ENCODE measurements around the gene SLC35B2.

SLC35B2 gene

DNA sequence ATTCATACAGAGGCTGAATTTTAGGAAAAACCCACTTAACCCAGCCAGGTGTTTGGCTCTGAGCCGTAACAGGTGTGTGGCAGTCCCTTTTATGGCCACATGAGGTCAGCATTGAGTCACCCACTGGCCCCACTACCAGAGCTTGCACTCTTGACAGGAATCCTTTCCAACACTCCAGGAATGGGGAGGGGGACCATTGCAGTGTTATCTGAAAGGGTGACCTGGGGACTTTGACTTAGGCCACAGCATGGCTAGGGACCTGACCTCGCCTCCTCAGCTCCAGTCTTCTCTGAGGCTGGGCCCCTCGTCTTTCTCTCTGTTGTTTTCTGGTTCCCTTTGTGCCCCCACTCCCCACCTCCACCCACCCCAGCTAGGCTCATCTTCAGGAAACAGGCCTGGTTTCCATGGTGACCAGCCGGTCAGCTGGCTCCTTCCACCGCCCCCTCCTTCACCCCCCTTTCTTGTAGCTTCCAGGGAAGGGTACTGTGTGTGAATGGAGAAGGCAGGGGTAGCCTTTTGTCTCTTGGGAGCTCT, 10.8 kb upstream of the SLC35B2 start:
- peak; percentile 64 for DNase-seq (ENCODE audit: low spot score)

- no peak for DNase-seq (ENCODE audit: low spot score)
These were observed 9.9 kb upstream of the SLC35B2 start for GRCh38 chr6:44267252-44267651.

DNA sequence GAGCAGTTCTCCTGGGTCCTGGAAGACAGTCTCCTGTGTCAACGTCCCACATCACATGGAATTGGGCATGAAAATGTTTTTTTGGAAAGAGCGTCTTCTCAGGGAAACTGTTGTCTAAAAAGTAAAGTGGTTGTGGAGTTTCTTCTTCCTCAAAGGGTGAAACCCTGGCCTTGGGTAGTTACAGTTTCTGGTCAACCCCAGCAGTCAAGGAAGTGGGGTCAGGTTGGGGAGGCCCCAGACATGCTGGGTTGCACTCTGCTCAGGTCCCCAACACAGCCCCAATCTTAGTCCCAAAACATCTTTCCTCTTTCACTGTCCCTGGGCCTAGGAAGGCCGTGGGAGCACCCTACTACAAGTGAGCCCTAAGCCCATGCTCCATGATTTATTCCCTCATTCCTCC, 9.0 kb upstream of the SLC35B2 start:
- DNase-seq (ENCODE audit: low spot score): no peak

DNA sequence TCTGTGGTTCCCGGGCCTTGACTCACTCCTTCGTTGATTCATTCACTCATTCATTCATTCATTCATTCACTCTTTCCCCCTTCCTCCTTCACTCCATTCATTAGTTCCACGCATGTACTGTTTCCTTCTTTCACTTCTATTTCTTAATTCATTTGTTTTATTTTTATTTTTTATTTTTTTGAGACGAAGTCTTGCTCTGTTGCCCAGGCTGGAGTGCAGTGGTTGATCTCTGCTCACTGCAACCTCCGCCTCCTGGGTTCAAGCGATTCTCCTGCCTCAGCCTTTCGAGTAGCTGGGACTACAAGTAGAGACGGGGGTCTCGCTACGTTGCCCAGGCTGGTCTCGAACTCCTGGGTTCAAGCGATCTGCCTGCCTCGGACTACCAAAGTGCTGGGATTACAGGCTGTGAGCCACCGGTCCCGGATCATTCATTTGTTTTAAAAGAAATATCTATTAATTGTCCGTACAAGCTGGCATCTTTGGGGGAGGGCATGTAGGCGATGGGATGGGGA, 8.4 kb upstream of the SLC35B2 start:
- DNase-seq (ENCODE audit: low spot score): no peak

GRCh38 chr6:44265007-44265721, 7.8 kb upstream of the SLC35B2 start, which contains the start of gene NFKBIE:
TSS of gene NFKBIE (minus strand) at chr6:44265551. CDS start at chr6:44265346, 205 bp downstream.
- DNase-seq (ENCODE audit: low spot score): peak; percentile 98

GRCh38 chr6:44264154-44265006, 7.1 kb upstream of the SLC35B2 start:
- no peak for DNase-seq (ENCODE audit: low spot score)

- DNase-seq (ENCODE audit: low spot score): no peak
These were observed 6.2 kb upstream of the SLC35B2 start for GRCh38 chr6:44263354-44264100.

GRCh38 chr6:44262467-44263353, 5.4 kb upstream of the SLC35B2 start:
- no peak for DNase-seq (ENCODE audit: low spot score)

GRCh38 chr6:44261581-44261980, 4.3 kb upstream of the SLC35B2 start:
- DNase-seq (ENCODE audit: low spot score): no peak

DNA sequence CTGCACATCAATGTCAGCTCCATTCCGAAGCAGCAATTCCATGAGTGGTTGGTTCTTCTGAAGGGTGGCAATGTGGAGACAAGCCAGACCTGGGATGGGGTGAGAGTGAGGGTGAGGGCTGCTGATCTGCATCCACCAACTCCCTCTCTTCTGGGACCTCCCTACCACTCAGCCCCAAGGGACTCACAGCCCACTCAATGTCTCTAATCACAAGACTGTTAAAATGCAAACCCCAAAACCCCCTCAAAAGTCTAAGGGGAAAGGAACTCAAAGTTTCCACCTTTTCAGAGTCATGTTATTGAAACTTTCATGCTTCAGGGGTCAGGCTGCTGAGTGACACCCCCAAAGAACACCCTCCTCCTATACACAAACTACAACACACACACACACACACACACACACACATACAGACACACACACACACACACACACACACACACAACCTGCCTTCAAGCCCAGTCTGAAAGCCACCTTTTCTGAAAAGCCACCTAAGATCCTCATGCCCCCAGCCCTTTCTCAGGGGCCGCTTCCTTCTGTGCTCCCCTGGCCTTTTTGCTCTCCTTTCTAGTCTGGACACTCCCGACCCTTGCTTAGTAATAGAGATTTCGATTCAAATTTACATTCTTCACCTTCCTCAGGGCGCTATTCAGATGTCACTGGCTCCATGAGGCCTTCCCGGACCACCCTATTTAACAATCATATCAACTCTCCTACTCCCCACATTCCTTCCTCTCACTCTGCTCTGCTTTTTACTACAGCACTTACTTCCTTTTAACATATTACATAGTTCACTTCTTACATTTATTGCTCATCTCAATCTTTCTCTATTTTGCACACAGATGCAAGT, 3.3 kb upstream of the SLC35B2 start:
- DNase-seq (ENCODE audit: low spot score): no peak

- no peak for DNase-seq (ENCODE audit: low spot score)
These were observed 2.7 kb upstream of the SLC35B2 start for GRCh38 chr6:44260011-44260410.

DNA sequence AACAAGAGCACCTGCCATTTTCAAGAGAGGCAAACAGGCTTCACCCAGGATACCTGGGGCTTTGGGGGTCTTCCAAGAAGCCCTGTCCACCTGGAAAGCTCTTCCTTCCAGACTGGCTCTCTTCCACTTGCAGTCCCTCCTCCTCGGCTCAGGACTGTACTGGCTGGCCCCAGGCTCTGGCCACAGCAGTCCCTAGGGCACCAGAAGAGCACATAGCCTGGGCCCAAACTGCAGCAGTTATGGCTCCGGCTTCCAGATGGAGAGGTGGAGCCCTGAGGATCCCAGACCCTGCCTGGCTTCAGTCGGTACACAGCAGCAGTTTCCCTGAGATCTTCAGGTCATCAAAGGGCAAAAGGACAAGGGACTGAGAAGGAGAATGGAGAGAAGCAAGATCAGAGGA, 1.6 kb upstream of the SLC35B2 start:
- no peak for DNase-seq (ENCODE audit: low spot score)

DNA sequence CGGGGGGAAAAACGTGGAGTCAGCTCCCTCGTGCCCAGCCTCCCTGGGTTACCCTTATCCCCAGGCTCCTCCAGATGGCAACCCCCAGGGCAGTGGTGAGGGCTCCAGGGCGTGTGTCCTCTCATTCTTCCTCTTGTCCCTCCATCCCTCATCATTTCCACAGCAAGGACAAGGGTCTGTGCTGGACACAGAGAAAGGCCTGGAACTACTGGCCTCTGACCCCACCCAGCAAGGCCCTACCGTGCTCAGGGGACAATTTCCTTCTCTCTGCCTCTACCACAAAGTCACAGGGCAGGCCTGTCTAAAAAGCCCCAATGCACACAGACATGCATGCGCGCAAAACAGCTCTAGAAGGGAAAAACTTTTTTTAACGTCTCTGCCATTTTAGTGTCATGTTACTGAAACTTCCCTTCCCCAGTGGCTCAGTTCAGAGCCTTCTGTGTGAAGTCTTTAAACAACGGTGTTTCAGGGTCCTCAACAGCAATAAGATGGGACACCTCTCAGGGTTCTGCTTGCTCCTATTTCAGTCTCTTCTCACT, 1.1 kb upstream of the SLC35B2 start:
- no peak for DNase-seq (ENCODE audit: low spot score)

- no peak for DNase-seq (ENCODE audit: low spot score)
These were observed 511 bp upstream of the SLC35B2 start for GRCh38 chr6:44257753-44258324.

GRCh38 chr6:44256775-44257024, 628 bp downstream of the SLC35B2 start:
- peak; percentile 64 for DNase-seq (ENCODE audit: low spot score)

- no peak for DNase-seq (ENCODE audit: low spot score)
These were observed 1.2 kb downstream of the SLC35B2 start for GRCh38 chr6:44255871-44256774.

- DNase-seq (ENCODE audit: low spot score): no peak
These were observed 2.1 kb downstream of the SLC35B2 start for GRCh38 chr6:44255105-44255808.
